SK-N-SH (cell line): ENCODE results near the gene ABCF3. TPM values are rescaled to one million over a fixed set of nuclear protein-coding genes. Genes with fewer than 3 reads are reported as not detected.

Experiments used
- CTCF ChIA-PET: fragments of 300-600, 350-600 bp; formaldehyde crosslinking; extraction: SDS; loops from one replicate; lab custom pipeline; 2021; lab: Yijun Ruan, JAX
- POLR2A ChIA-PET: fragments of 350-600 bp; sonication (Branson Sonifier 250); formaldehyde crosslinking; extraction: SDS; loops from one replicate; lab custom pipeline; 2020; ENCODE audit warnings: antibody characterized with exemption, inconsistent platforms; lab: Yijun Ruan, JAX
- DNase-seq: peaks from one replicate; pipeline ENCODE4 v3.0.0; 2012
- H2AFZ ChIP-seq: fragments of 200-600 bp; sonication (generic); 2 replicates; pipeline ENCODE4 v1.8.1; 2016; ENCODE audit warnings: antibody characterized with exemption, mild to moderate bottlenecking, low read depth
- H3F3A ChIP-seq: fragments of 200-600 bp; sonication (generic); replicated peaks from 2 replicates; pipeline ENCODE3; 2016; ENCODE audit warnings: antibody characterized with exemption, mild to moderate bottlenecking; ENCODE audit not compliant: insufficient read depth
- H3K27ac ChIP-seq, 2 experiments: fragments of 200-500 bp in 1 of 2; fragments of 200-600 bp in 1 of 2; sonication (Bioruptor generic) in 1 of 2; sonication (generic), shearing (Covaris generic) in 1 of 2; 2 replicates each; pipeline versions ENCODE4 v1.5.1 to v1.6.1; 2014 to 2016; ENCODE audit warnings: low read depth in 2 of 2, inconsistent platforms in 1 of 2, low read length in 1 of 2, mild to moderate bottlenecking in 1 of 2, mixed read lengths in 1 of 2
- H3K27me3 ChIP-seq: fragments of 200-600 bp; sonication (generic), shearing (Covaris generic); 2 replicates; pipeline ENCODE4 v1.6.1; 2016; ENCODE audit warnings: mixed run types; ENCODE audit not compliant: insufficient read depth
- H3K36me3 ChIP-seq, 2 experiments: fragments of 200-500 bp in 1 of 2; fragments of 200-600 bp in 1 of 2; sonication (Bioruptor generic) in 1 of 2; sonication (generic) in 1 of 2; replicated peaks in 1 of 2; 2 replicates each; pipeline versions ENCODE3 to v1.5.1; 2014 to 2016; ENCODE audit warnings: low read length in 1 of 2, mild to moderate bottlenecking in 1 of 2; ENCODE audit not compliant: insufficient read depth in 2 of 2, control insufficient read depth in 1 of 2
- H3K4me1 ChIP-seq, 2 experiments: fragments of 200-500 bp in 1 of 2; fragments of 200-600 bp in 1 of 2; sonication (Bioruptor generic) in 1 of 2; sonication (generic), shearing (Covaris generic) in 1 of 2; 2 replicates each; pipeline versions ENCODE4 v1.5.1 to v1.6.1; 2014 to 2016; ENCODE audit warnings: low read depth in 1 of 2, low read length in 1 of 2, mixed run types in 1 of 2; ENCODE audit not compliant: insufficient read depth in 2 of 2, control insufficient read depth in 1 of 2
- H3K4me2 ChIP-seq: fragments of 200-600 bp; sonication (generic), shearing (Covaris generic); 2 replicates; pipeline ENCODE4 v1.6.1; 2017; ENCODE audit warnings: mixed run types
- H3K4me3 ChIP-seq, 2 experiments: fragments of 200-500 bp in 1 of 2; fragments of 200-600 bp in 1 of 2; sonication (Bioruptor generic) in 1 of 2; sonication (generic), shearing (Covaris generic) in 1 of 2; 2 replicates each; pipeline versions ENCODE4 v1.5.1 to v1.8.1; 2014 to 2016; ENCODE audit warnings: low read depth in 2 of 2, inconsistent platforms in 1 of 2, low read length in 1 of 2, mild to moderate bottlenecking in 1 of 2, mixed read lengths in 1 of 2, moderate library complexity in 1 of 2
- H3K79me2 ChIP-seq: fragments of 200-600 bp; sonication (generic); 2 replicates; pipeline ENCODE4 v1.8.1; 2017; ENCODE audit warnings: mild to moderate bottlenecking; ENCODE audit not compliant: insufficient read depth
- H3K9ac ChIP-seq: fragments of 200-600 bp; sonication (generic); 2 replicates; pipeline ENCODE4 v1.6.1; 2017; ENCODE audit warnings: mixed run types
- H3K9me2 ChIP-seq: fragments of 200-600 bp; sonication (generic); 2 replicates; pipeline ENCODE4 v1.6.1; 2017; ENCODE audit warnings: mixed run types
- H3K9me3 ChIP-seq: fragments of 200-600 bp; sonication (generic); 2 replicates; pipeline ENCODE4 v1.6.1; 2017; ENCODE audit warnings: mixed run types, mild to moderate bottlenecking, moderate library complexity
- H4K20me1 ChIP-seq: fragments of 200-600 bp; sonication (generic); 2 replicates; pipeline ENCODE4 v1.6.1; 2017; ENCODE audit warnings: mild to moderate bottlenecking, mixed run types; ENCODE audit not compliant: insufficient read depth
- CHD2 ChIP-seq: fragments of 150-350 bp; IDR thresholded peaks from 2 replicates; pipeline ENCODE4 v1.6.1; 2018; ENCODE audit warnings: low read length; ENCODE audit not compliant: partially characterized antibody
- CTCF ChIP-seq: fragments of 200-600 bp; sonication (generic); IDR thresholded peaks from 2 replicates; pipeline ENCODE4 v1.6.1; 2017; ENCODE audit warnings: antibody characterized with exemption, mild to moderate bottlenecking, moderate library complexity
- FOSL2 ChIP-seq: IDR thresholded peaks from 2 replicates; pipeline ENCODE4 v1.4.0; 2012; ENCODE audit warnings: low read depth, mild to moderate bottlenecking, moderate library complexity, borderline replicate concordance
- FOXM1 ChIP-seq: IDR thresholded peaks from 2 replicates; pipeline ENCODE4 v1.4.0; 2012; ENCODE audit warnings: low read depth, mild to moderate bottlenecking
- GABPA ChIP-seq: IDR thresholded peaks from 2 replicates; pipeline ENCODE4 v1.4.0; 2012; ENCODE audit warnings: low read depth, mild to moderate bottlenecking
- MAX ChIP-seq: IDR thresholded peaks from 2 replicates; pipeline ENCODE4 v1.4.0; 2012; ENCODE audit warnings: low read depth
- NRF1 ChIP-seq: IDR thresholded peaks from 2 replicates; pipeline ENCODE4 v1.6.1; 2012; ENCODE audit warnings: low read depth, mild to moderate bottlenecking, low read length
- POLR2AphosphoS5 ChIP-seq: IDR thresholded peaks from 2 replicates; pipeline ENCODE4 v1.6.1; 2012; ENCODE audit warnings: low read depth, low read length
- REST ChIP-seq: IDR thresholded peaks from 2 replicates; pipeline ENCODE4 v1.6.1; 2012; ENCODE audit warnings: mild to moderate bottlenecking, low read depth, low read length, moderate library complexity
- RFX5 ChIP-seq: IDR thresholded peaks from 2 replicates; pipeline ENCODE4 v1.6.1; 2012; ENCODE audit warnings: mild to moderate bottlenecking, improper control_type of control experiment, low read length
- RXRA ChIP-seq: IDR thresholded peaks from 2 replicates; pipeline ENCODE4 v1.4.0; 2012; ENCODE audit warnings: low read depth, mild to moderate bottlenecking, borderline replicate concordance
- SMC3 ChIP-seq: IDR thresholded peaks from 2 replicates; pipeline ENCODE4 v1.6.1; 2012; ENCODE audit warnings: low read depth, low read length, improper control_type of control experiment
- TCF12 ChIP-seq: IDR thresholded peaks from 2 replicates; pipeline ENCODE4 v1.4.0; 2012
- YY1 ChIP-seq: IDR thresholded peaks from 2 replicates; pipeline ENCODE4 v1.4.0; 2012; ENCODE audit warnings: low read depth, mild to moderate bottlenecking
- WGBS: methylation state at CpG from one replicate; pipeline ENCODE4 v1.1.6; 2017; ENCODE audit warnings: low lambda C conversion rate; 5-methylcytosine and 5-hydroxymethylcytosine counted together
- polyA plus RNA-seq, 3 experiments: library from polyadenylated mRNA; depleted of rRNA; stranded (reverse); fragments of >200 nt; gene quantifications; 2 replicates each; pipeline ENCODE4 v1.2.3, GENCODE V29; 2012

ABCF3 gene
- polyA plus RNA-seq, 1 of the 3 experiments (the other 2 are of a cell fraction) = 55.6 TPM

- TF ChIP-seq NRF1 (peak; percentile 93), CHD2 (peak; percentile 95)
These were observed 11.1 kb upstream of the ABCF3 start, which contains the start of gene AP2M1 (continued) for GRCh38 chr3:184174646-184175492.

- peak overlapping the region; percentile 77 for H3K9ac ChIP-seq
- peaks cover 41 to 58% of the 10 kb centered on the region in 2 experiments for H3K36me3 ChIP-seq
- no peak for DNase-seq
- H4K20me1 ChIP-seq = peaks cover 28% of the 10 kb centered on the region
- 31% methylated on average over 8 of the region's 8 CpGs for WGBS
- H2AFZ ChIP-seq = no peak overlapping the region
- peak overlapping the region; percentile 89 for H3K4me2 ChIP-seq
- H3K4me3 ChIP-seq = peak overlapping the region; percentile 93 to 96
- peaks cover 29% of the 10 kb centered on the region in 2 experiments for H3K4me1 ChIP-seq
- peaks cover 40% of the 10 kb centered on the region for H3F3A ChIP-seq
- H3K9me2 ChIP-seq = no peaks in the 10 kb centered on the region
- H3K27ac ChIP-seq = peak overlapping the region; percentile 84 to 86
- ChIA-PET CTCF (interaction anchor here (1.2 to 7.0 kb wide), 4 partner anchors 9 to 74 kb away, joined by 3 to 30 read pairs (median 12); partner anchors contain the start of genes ABCF3 and EEF1AKMT4), POLR2A (interaction anchor here (1.7 to 1.8 kb wide), 2 partner anchors 10 to 19 kb away, joined by 4 to 6 read pairs; partner anchors contain the start of gene ABCF3)
- H3K27me3 ChIP-seq = no peaks in the 10 kb centered on the region
- no peaks in the 10 kb centered on the region for H3K9me3 ChIP-seq
- peaks cover 51% of the 10 kb centered on the region for H3K79me2 ChIP-seq
- TF ChIP-seq FOXM1 (no peak), FOSL2 (no peak), GABPA (no peak), YY1 (no peak), RFX5 (no peak), MAX (no peak), POLR2AphosphoS5 (no peak), CTCF (no peak), REST (no peak), RXRA (no peak), SMC3 (no peak), TCF12 (no peak)
- TF ChIP-seq, all 33 proteins: peak for 0
These were observed 10.5 kb upstream of the ABCF3 start for GRCh38 chr3:184175506-184175905.
